ENCODE data around the gene MFAP4.

MFAP4 gene

DNA sequence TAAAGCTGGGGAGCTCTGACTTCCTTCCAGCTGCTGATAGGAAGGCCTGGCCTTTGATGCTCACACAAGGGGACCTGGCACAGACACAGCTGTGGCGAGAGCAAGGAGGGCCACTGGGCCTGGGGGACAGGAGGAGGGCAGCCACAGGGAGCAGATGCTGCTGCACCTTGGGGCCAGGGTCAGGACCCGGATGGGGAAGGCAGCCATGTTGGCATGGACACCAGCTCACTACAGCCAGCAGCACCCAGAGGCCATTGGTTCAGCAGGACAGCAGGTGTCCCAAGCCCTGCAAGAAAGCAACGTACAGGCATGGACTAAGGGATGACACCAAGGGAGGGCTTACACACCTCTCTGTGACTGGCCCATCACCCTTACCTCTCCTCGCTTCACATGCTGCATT lies 16.0 kb upstream of the MFAP4 start:
- no peak for DNase-seq (ENCODE audit: extremely low read depth, low read depth)

DNA sequence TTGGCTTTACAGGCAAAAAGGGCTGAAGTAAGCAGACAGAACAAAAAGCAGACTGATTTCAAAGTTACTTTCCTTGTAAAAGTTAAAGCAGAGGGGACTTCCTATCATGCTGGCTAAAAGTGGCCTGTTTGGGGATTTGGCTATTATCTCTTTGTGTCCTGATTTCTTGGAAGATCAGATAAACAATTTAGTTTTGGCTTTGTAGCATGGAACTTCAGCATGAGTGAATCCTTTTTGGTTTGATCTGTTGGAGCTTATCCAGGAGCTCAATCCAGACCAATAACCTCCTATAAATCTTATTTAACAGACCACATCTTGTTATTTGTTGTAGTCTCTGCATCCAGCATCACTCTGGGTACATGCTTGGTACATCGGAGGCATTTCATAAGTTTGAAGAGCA lies 15.2 kb upstream of the MFAP4 start:
- TF ChIP-seq, protein P1, sequence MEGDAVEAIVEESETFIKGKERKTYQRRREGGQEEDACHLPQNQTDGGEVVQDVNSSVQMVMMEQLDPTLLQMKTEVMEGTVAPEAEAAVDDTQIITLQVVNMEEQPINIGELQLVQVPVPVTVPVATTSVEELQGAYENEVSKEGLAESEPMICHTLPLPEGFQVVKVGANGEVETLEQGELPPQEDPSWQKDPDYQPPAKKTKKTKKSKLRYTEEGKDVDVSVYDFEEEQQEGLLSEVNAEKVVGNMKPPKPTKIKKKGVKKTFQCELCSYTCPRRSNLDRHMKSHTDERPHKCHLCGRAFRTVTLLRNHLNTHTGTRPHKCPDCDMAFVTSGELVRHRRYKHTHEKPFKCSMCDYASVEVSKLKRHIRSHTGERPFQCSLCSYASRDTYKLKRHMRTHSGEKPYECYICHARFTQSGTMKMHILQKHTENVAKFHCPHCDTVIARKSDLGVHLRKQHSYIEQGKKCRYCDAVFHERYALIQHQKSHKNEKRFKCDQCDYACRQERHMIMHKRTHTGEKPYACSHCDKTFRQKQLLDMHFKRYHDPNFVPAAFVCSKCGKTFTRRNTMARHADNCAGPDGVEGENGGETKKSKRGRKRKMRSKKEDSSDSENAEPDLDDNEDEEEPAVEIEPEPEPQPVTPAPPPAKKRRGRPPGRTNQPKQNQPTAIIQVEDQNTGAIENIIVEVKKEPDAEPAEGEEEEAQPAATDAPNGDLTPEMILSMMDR (IDR thresholded peaks at IDR 0.05; ENCODE audit: low read depth, low read length): no peak
- no peak for DNase-seq (ENCODE audit: extremely low read depth, low read depth)

More for the DNA sequence above, 16.0 kb upstream of the MFAP4 start:
- TF ChIP-seq, protein P1 (IDR thresholded peaks at IDR 0.05; ENCODE audit: low read depth, low read length): no peak

DNA sequence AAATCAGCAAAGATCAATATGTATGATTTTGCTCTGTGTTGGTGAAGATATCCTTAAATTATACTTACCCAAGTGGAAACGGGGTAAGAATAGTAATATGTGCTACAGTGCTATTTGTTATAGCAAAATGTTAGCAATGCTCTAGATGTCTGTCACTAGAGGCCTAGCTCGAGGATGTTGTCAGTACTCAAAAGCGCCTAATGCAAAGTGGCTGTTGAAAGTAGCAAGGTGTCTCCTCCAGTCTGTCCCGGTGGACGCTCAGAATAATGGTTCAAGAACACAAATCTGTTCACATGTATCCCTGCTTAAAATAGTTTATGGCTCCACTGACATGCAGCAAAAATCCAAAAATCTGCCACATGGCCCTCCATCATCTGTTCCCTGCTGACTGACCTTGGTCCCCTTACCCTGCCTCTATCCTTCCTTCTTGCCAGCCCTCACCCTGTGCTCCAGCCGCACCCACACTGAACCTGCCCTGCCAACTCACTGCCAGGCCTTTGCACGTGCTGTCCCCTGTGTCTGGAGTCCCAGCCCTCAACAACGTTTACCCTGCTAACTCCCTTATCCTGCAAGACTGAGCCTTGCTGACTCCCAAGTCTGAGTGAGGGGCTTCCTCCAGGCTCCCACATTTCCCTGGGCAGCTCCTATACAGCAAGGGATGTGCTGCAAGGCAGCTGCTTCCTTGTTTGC lies 14.5 kb upstream of the MFAP4 start:
- TF ChIP-seq, protein P1 (IDR thresholded peaks at IDR 0.05; ENCODE audit: low read depth, low read length): no peak

DNA sequence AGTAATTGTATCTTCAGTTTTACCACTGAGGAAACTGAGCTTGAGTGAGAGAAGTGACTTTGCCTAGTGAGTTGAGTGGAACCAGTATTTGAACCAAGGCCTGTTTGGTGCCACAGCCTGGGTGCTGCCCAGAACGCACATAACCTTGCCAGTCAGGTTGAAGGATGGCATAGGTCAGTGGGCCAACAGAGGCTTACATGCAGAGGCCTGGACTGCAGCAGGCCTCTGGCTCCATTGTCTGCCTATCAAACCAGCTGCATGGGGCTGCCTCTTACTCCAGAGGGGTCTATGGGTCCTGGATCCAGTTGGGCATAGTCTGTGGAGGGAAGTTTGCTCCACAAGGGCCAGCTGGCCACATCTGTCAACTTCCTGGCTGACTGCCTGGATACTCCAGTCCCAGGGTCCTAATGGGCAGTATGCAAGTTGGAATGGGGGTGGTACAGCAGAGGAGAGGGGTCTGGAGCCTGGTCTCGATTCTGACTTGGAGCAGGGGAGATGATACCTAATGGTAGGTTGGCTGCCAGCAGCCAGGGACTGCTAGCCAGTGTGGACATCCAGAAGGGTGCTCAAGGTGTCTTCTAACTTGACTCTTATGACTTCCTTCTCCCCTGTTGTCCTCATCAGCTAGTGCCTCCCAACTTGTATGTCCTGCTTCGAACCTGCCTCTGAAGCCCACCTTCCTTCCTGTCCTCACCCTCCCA lies 12.9 kb upstream of the MFAP4 start:
- TF ChIP-seq, protein P1 (IDR thresholded peaks at IDR 0.05; ENCODE audit: low read depth, low read length): no peak
- DNase-seq (ENCODE audit: extremely low read depth, low read depth): no peak

More for the DNA sequence above, 14.5 kb upstream of the MFAP4 start:
- no peak for DNase-seq (ENCODE audit: extremely low read depth, low read depth)

DNA sequence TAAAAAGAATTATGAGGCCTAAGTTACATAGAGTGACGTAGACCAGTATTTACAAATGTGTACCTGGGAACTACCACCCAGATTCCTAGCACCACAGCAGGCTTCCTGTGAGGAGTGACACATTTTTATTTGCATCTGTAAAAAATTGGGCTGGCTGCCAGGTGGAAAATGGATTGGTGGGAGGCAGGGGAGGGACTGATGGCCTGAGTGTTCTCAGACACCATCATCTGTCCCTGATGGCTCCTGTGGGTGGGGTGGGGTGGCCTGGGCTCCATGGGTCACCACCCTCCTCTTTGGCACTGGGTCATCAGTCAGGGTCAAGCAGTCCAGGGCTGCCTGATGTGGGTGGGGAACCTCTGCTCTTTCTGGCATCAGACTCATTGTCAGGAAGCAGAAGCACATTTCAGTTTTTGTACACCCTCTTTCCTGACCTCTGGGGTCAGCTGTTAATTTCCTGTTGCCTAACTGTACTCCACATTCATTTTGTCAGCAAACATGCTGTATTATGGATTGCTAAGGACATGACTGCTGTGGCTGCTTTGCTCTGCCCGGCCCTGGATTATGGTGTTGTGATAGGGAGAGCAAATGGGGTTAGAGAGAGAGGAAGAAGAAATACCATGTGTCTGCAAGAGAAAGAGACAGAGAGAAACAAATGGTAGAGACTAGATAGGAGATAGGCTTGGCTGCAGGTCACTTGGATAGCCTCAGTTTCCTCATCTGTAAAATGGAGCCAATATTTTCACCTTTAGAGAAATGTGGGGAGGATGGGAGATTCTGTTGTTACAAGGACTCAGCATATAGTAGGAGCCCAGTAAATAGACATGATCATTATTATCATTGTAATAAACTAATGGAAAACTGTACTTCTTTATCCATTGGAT lies 11.6 kb upstream of the MFAP4 start:
- DNase-seq (ENCODE audit: extremely low read depth, low read depth): no peak
- TF ChIP-seq, protein P1 (IDR thresholded peaks at IDR 0.05; ENCODE audit: low read depth, low read length): no peak

DNA sequence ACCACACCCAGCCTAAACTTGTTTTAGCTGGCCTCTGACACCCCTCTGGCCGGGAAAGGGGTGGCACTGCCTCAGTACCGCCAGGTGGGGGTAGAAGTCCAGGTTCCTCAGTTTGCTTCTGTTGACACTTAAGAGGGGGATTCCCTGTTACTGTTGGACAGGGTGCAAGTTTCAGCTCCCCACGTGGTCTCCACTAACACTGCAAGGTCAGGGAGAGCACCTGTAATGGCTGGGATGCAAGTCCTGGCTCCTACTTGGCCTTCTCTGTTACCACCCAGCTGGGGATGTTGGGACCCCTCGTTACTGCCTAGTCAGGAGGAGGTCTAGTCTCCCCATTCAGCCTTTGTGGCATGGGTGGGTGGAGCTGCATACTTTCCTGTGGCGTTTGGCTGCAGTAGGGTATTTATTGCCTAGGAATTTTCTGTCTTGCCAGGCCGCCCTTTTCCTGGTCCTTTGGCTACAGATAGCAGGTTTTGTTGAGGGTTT lies 10.6 kb upstream of the MFAP4 start:
- DNase-seq (ENCODE audit: extremely low read depth, low read depth): no peak
- TF ChIP-seq, protein P1 (IDR thresholded peaks at IDR 0.05; ENCODE audit: low read depth, low read length): no peak
